ENCODE measurements around the gene MMAA.
"Not testable (repeated sequence)": the region's sequence is repeated elsewhere in the genome, so short reads cannot be mapped to it uniquely, and the experiment has no call there.

MMAA gene

DNA sequence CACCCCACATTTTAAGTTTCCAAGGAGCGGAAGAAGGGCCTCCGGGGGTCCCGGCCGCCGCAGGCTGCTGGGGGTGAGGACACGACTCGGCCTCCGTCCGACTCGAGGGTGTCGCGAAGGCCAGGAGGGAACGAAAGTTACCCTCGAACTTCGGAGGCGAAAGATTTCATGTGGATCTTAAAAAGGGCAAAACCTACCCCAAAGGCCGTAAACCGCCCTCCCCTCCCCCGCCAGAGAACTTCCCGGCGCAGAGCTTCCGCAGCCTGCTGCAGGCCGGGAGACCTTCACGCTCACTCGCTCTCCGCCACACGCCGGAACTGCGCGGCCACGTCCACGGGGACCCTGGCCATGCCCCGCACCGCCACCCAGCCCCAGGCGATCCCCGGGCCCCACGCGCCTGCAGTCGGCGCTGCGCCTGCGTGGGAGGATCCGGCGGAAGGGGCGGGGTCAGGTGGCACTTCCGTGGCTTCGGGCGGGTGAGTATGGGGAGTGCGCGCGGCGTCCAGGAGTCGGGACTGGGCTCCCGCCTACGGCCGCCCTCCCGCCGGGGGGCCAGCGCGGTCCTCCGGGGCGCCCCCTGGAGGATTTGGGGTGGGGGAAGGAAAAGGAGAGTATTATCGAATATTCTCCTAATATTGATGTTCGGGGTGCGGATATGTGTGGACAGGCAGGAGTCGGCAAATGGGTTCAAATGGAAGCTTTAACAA, at the start of gene MMAA:
Gene MMAA (plus strand): TSS at position 454 of the 707 bp plus-strand sequence. CDS start 19,755 bp downstream, outside the sequence.
- ATAC-seq: peak; percentile 98
- TF ChIP-seq TSHZ2 (CRISPR knock-in tag; IDR thresholded peaks at IDR 0.05) (peak; percentile 77), ZNF70 (CRISPR knock-in tag; IDR thresholded peaks at IDR 0.05) (0 out of 2 replicates have a peak, but pooled peaks have one; percentile 15), TCF4 (CRISPR knock-in tag; IDR thresholded peaks at IDR 0.05; ENCODE audit: borderline replicate concordance) (no peak), CSRNP3 (CRISPR knock-in tag; IDR thresholded peaks at IDR 0.05) (no peak), ZFP3 (CRISPR knock-in tag; IDR thresholded peaks at IDR 0.05) (0 out of 2 replicates have a peak, but pooled peaks have one; percentile 18), ARNTL (CRISPR knock-in tag; IDR thresholded peaks at IDR 0.05; ENCODE audit: borderline replicate concordance, low read depth) (no peak), ZNF565 (CRISPR knock-in tag; conservative IDR thresholded peaks at IDR 0.05; ENCODE audit: low read depth) (no peak), SNAI2 (CRISPR knock-in tag; IDR thresholded peaks at IDR 0.05) (no peak), ZFP30 (CRISPR knock-in tag; IDR thresholded peaks at IDR 0.05) (no peak), TOX (CRISPR knock-in tag; IDR thresholded peaks at IDR 0.05; ENCODE audit: borderline replicate concordance) (no peak), CSDC2 (CRISPR knock-in tag; IDR thresholded peaks at IDR 0.05) (no peak), POU6F1 (CRISPR knock-in tag; IDR thresholded peaks at IDR 0.05; ENCODE audit: borderline replicate concordance, low read depth) (peak; percentile 18; the same call in 1 of the 2 replicates), ZNF8 (CRISPR knock-in tag; IDR thresholded peaks at IDR 0.05) (no peak), PPARA (CRISPR knock-in tag; IDR thresholded peaks at IDR 0.05; ENCODE audit: borderline replicate concordance) (no peak), ZC3H10 (CRISPR knock-in tag; IDR thresholded peaks at IDR 0.05) (no peak), BACH2 (CRISPR knock-in tag; IDR thresholded peaks at IDR 0.05; ENCODE audit: borderline replicate concordance) (no peak)
- TF ChIP-seq, protein P1, sequence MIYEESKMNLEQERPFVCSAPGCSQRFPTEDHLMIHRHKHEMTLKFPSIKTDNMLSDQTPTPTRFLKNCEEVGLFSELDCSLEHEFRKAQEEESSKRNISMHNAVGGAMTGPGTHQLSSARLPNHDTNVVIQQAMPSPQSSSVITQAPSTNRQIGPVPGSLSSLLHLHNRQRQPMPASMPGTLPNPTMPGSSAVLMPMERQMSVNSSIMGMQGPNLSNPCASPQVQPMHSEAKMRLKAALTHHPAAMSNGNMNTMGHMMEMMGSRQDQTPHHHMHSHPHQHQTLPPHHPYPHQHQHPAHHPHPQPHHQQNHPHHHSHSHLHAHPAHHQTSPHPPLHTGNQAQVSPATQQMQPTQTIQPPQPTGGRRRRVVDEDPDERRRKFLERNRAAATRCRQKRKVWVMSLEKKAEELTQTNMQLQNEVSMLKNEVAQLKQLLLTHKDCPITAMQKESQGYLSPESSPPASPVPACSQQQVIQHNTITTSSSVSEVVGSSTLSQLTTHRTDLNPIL (CRISPR knock-in tag; IDR thresholded peaks at IDR 0.05; ENCODE audit: low read depth): no peak
- TF ChIP-seq, protein P2, sequence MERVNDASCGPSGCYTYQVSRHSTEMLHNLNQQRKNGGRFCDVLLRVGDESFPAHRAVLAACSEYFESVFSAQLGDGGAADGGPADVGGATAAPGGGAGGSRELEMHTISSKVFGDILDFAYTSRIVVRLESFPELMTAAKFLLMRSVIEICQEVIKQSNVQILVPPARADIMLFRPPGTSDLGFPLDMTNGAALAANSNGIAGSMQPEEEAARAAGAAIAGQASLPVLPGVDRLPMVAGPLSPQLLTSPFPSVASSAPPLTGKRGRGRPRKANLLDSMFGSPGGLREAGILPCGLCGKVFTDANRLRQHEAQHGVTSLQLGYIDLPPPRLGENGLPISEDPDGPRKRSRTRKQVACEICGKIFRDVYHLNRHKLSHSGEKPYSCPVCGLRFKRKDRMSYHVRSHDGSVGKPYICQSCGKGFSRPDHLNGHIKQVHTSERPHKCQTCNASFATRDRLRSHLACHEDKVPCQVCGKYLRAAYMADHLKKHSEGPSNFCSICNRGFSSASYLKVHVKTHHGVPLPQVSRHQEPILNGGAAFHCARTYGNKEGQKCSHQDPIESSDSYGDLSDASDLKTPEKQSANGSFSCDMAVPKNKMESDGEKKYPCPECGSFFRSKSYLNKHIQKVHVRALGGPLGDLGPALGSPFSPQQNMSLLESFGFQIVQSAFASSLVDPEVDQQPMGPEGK (CRISPR knock-in tag; IDR thresholded peaks at IDR 0.05; ENCODE audit: borderline replicate concordance): peak; percentile 58; the same call in 1 of the 2 replicates

GRCh38 chr4:145574546-145574945, 44.6 kb upstream of the MMAA start:
- ATAC-seq: not testable (repeated sequence)

- no peak for ATAC-seq
- TF ChIP-seq ZFP30 (CRISPR knock-in tag; IDR thresholded peaks at IDR 0.05) (no peak), ESRRG (CRISPR knock-in tag; IDR thresholded peaks at IDR 0.05) (no peak)
Measured at GRCh38 chr4:145580906-145581305, 38.3 kb upstream of the MMAA start.

All from SK-N-SH treated with all-trans-retinoic acid at 6 μM for 48 hours (cell line).